DOHH2 (cell line): Measurements from ENCODE around the gene CMTR1.

Source experiments
- CTCF ChIP-seq: fragments of 200-600 bp; sonication (generic); IDR thresholded peaks from one replicate; pipeline ENCODE4 v1.5.1; 2014; ENCODE audit warnings: antibody characterized with exemption, mild to moderate bottlenecking, low read depth, low read length; ENCODE audit not compliant: poor library complexity, severe bottlenecking
- EZH2phosphoT487 ChIP-seq: fragments of 200-600 bp; sonication (generic); IDR thresholded peaks from 2 replicates; pipeline ENCODE4 v1.6.1; 2017; ENCODE audit warnings: borderline replicate concordance, mild to moderate bottlenecking, antibody characterized with exemption, low read length, moderate library complexity, mixed read lengths

GRCh38 chr6:37452522-37452921 lies 19.5 kb downstream of the CMTR1 start:
- no peak for TF ChIP-seq CTCF
- TF ChIP-seq EZH2phosphoT487: no peak
